ENCODE measurements around the gene TMEM238. TPM values are rescaled to one million over a fixed set of nuclear protein-coding genes. Genes with fewer than 3 reads are reported as not detected.

TMEM238 gene
- total RNA-seq, 1 donor = 1.9 TPM

- Histone ChIP-seq H3K4me1 (ENCODE audit: insufficient read depth, low read length) (peaks cover 40% of the 10 kb centered on the region), H3K4me3 (ENCODE audit: low read length) (no peak overlapping the region)
Measured at GRCh38 chr19:55390461-55390880, 6.4 kb upstream of the TMEM238 start.

DNA sequence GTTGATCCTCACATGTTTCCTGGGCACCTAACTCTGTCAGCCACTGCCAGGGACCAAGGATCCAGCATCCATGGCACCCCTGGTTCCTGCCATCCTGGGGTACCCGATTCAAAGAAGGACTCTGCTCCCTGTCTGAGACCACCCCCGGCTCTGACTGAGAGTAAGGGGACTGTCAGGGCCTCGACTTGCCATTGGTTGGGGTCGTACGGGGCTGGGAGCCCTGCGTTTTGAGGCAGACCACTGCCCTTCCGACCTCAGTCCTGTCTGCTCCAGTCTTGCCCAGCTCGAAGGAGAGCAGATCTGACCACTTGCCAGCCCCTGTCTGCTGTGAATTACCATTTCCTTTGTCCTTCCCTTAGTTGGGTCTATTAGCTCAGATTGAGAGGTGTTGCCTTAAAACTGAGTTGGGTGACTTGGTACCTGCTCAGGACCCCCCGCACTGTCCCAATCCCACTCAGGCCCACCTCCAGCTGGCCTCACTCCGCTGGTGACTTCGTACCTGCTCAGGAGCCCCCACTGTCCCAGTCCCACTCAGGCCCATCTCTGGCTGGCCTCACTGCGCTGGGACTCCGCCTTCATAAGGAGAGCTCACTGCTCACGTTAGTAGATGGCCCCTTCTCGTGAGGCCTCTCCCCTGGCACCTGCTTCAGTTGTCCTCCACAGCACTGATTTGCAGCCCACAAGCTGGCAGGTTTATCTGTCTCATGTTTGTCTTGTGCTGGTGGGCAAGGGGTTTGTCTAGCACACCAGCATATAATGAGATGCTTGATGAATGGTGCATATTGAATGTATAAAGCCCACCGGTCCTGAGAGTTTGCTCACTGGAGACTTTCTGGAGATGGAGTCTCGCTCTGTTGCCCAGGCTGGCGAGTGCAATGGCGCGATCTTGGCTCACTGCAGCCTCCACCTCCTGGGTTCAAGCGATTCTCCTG, 5.6 kb upstream of the TMEM238 start:
- Histone ChIP-seq H3K27me3 (ENCODE audit: insufficient read depth, low read length) (no peaks in the 10 kb centered on the region), H3K4me3 (ENCODE audit: low read length) (no peak overlapping the region), H3K9me3 (ENCODE audit: low read depth, low read length) (no peaks in the 10 kb centered on the region), H3K4me1 (ENCODE audit: insufficient read depth, low read length) (peaks cover 46% of the 10 kb centered on the region)

More at GRCh38 chr19:55390461-55390880, 6.4 kb upstream of the TMEM238 start:
- H3K9me3 ChIP-seq (ENCODE audit: low read depth, low read length) = no peaks in the 10 kb centered on the region
- H3K27me3 ChIP-seq (ENCODE audit: insufficient read depth, low read length) = no peaks in the 10 kb centered on the region

DNA sequence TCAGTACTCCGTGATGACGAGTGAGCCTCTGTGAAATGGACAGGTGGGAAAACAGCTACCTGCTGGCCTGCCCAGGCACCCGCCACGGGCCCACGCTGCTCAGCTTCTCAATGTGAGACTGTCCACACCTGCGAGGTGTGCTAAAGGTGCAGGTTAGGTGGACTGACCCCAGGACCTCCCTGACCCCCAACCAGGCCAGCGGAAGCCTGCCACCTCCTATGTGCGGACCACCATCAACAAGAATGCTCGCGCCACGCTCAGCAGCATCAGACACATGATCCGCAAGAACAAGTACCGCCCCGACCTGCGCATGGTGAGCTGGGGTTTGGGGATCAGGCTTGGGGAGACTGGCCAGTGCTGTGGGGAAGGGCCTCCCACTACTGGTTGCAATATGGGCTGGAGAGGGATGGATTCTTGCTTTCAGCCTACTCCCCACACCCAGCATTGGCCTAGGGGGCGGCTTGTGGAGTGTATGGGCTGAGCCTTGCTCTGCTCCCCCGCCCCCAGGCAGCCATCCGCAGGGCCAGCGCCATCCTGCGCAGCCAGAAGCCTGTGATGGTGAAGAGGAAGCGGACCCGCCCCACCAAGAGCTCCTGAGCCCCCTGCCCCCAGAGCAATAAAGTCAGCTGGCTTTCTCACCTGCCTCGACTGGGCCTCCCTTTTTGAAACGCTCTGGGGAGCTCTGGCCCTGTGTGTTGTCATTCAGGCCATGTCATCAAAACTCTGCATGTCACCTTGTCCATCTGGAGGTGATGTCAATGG, 3.8 kb upstream of the TMEM238 start:
- H3K4me3 ChIP-seq (ENCODE audit: low read length) = no peak overlapping the region
- peaks cover 57% of the 10 kb centered on the region for H3K4me1 ChIP-seq (ENCODE audit: insufficient read depth, low read length)
- H3K9me3 ChIP-seq (ENCODE audit: low read depth, low read length) = no peaks in the 10 kb centered on the region
- no peaks in the 10 kb centered on the region for H3K27me3 ChIP-seq (ENCODE audit: insufficient read depth, low read length)

- Histone ChIP-seq H3K4me1 (ENCODE audit: insufficient read depth, low read length) (peaks cover 60% of the 10 kb centered on the region), H3K4me3 (ENCODE audit: low read length) (peak overlapping the region; percentile 97)
Measured at GRCh38 chr19:55386493-55386971, 2.4 kb upstream of the TMEM238 start.

DNA sequence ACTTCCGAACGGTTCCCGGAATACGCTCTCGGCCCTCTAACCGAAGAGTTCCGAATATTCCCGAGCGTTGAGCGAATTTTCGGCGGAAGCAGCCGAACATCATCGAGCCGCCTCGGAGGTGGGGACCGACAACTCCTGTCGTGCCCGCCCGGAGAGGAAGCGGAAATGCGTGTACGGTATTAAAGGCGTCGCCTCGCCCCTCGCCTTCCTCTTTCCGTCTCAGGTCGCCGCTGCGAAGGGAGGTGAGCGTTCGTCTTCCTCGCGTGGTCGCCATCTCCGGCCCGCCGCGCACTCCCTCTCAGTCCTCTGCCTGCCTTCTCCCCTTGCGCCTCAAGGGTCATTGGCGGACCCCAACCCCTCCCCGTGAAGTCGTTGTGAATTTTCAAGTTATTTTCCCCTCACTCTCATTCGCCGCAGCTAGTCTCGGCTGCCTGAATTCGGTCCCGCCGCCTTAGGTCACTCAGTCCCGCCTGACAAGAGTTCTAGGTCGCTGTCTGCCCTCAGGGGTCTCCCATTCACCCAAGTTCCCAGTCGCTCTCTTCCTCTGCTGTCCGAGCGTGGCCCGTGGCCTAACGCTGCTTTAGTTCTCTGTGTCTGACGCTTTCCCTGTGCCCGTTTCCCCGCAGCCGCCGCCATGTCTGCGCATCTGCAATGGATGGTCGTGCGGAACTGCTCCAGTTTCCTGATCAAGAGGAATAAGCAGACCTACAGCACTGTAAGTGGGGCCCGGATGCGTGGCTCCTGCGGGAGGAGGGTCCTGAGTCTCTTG, 1.8 kb upstream of the TMEM238 start, which contains the start of gene RPL28:
Gene RPL28, plus strand, starts transcription at position 209 of the 769 bp plus-strand sequence. Its CDS starts 426 bp downstream, at position 635.
- H3K4me3 ChIP-seq (ENCODE audit: low read length) = peak within 1 kb of the TSS; percentile 97
- H3K9me3 ChIP-seq (ENCODE audit: low read depth, low read length) = no peaks in the 10 kb centered on the region
- H3K27me3 ChIP-seq (ENCODE audit: insufficient read depth, low read length) = no peaks in the 10 kb centered on the region
- peaks cover 56% of the 10 kb centered on the region for H3K4me1 ChIP-seq (ENCODE audit: insufficient read depth, low read length)

More at GRCh38 chr19:55386493-55386971, 2.4 kb upstream of the TMEM238 start:
- no peaks in the 10 kb centered on the region for H3K9me3 ChIP-seq (ENCODE audit: low read depth, low read length)
- H3K27me3 ChIP-seq (ENCODE audit: insufficient read depth, low read length) = no peaks in the 10 kb centered on the region

DNA sequence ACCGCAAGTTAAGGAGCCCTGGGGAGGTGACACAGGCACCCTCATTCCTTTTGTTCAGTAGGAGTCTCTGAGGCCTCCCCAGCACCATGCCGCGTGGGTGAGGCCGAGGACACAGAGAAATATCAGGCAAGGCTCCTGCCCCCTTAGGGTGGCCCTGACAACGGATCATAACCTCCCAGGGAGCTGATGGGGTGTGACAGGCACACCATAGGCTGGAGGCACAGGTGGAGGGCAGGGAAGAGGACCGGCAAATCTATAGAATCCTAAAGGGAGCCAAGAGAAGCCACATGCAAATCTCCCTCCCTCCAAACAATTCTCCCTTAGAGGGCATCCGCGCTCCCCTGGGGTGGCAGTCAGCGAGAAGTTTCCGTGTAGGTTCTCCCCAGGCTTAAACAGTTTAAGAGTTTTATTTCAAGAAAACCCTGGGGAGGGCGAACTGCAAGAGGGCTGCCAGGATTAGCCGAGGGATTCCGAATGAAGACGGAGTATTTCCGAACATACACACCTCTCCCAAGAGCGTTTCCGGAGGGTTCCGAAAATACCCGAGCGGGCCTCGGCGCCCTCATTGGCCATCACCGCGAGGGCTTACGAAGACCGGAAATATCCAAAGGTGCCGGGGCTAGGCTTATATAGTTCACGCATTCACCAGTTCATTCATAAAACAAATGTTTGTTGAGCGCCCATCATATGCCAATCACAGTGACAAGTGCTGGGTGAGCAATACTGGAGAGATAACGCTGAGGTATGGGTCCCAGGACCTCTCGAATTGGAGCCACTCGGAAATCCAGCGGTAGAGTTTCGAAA, 1.0 kb upstream of the TMEM238 start:
- peak overlapping the region; percentile 97 for H3K4me3 ChIP-seq (ENCODE audit: low read length)
- no peaks in the 10 kb centered on the region for H3K27me3 ChIP-seq (ENCODE audit: insufficient read depth, low read length)
- no peaks in the 10 kb centered on the region for H3K9me3 ChIP-seq (ENCODE audit: low read depth, low read length)
- peaks cover 56% of the 10 kb centered on the region for H3K4me1 ChIP-seq (ENCODE audit: insufficient read depth, low read length)

- Histone ChIP-seq H3K9me3 (ENCODE audit: low read depth, low read length) (no peaks in the 10 kb centered on the region), H3K4me1 (ENCODE audit: insufficient read depth, low read length) (peaks cover 41% of the 10 kb centered on the region), H3K27me3 (ENCODE audit: insufficient read depth, low read length) (no peaks in the 10 kb centered on the region), H3K4me3 (ENCODE audit: low read length) (peak overlapping the region; percentile 38)
Measured at GRCh38 chr19:55383279-55384130, 587 bp downstream of the TMEM238 start.

DNA sequence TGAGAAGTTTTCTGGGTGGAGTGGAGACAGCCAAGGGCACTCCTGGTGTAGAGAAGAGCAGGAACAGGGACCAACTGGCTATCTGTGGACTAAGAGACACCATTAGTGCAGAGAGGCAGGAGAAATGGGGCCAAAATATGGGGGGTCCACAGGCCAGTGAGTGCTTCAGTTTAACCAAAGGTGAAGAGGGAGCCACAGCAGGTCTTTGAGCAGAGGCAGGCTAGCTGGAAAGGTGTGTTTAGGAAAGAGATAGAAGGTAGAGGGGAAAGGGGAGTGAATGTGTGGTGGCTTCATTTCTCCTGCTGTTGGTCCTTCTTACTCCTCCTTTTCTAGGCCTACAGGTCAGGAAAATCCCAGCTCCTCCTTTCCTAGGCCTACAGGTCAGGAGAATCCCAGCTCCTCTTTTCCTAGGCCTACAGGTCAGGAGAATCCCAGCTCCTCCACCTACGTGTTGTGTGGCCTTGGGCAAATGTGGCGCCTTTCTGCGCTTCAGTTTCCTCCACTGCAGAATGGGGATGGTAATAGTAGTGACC, 1.5 kb downstream of the TMEM238 start:
- H3K9me3 ChIP-seq (ENCODE audit: low read depth, low read length) = no peaks in the 10 kb centered on the region
- peaks cover 32% of the 10 kb centered on the region for H3K4me1 ChIP-seq (ENCODE audit: insufficient read depth, low read length)
- no peak overlapping the region for H3K4me3 ChIP-seq (ENCODE audit: low read length)
- no peaks in the 10 kb centered on the region for H3K27me3 ChIP-seq (ENCODE audit: insufficient read depth, low read length)

DNA sequence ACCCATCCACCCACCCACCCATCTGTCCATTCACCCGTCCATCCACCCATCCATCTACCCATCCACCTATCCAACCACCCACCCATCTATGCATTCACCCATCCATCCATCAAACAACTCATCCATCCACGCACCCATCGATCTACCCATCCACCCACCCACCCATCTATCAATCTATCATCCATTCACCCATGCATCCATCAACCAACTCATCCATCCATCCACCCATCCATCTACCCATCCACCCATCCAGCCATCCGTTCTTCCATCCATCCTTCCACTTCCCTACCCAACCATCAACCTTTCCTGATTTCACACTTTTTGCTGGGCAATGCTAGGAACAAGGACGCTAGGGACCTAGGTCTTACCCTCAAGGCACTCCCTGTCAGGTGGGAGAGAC, 2.1 kb downstream of the TMEM238 start:
- H3K4me1 ChIP-seq (ENCODE audit: insufficient read depth, low read length) = peaks cover 26% of the 10 kb centered on the region
- no peaks in the 10 kb centered on the region for H3K27me3 ChIP-seq (ENCODE audit: insufficient read depth, low read length)
- no peaks in the 10 kb centered on the region for H3K9me3 ChIP-seq (ENCODE audit: low read depth, low read length)
- no peak overlapping the region for H3K4me3 ChIP-seq (ENCODE audit: low read length)

GRCh38 chr19:55379174-55379573, 4.9 kb downstream of the TMEM238 start:
- Histone ChIP-seq H3K4me3 (ENCODE audit: low read length) (no peak overlapping the region), H3K27me3 (ENCODE audit: insufficient read depth, low read length) (peaks cover 8% of the 10 kb centered on the region), H3K9me3 (ENCODE audit: low read depth, low read length) (no peaks in the 10 kb centered on the region), H3K4me1 (ENCODE audit: insufficient read depth, low read length) (peaks cover 10% of the 10 kb centered on the region)

DNA sequence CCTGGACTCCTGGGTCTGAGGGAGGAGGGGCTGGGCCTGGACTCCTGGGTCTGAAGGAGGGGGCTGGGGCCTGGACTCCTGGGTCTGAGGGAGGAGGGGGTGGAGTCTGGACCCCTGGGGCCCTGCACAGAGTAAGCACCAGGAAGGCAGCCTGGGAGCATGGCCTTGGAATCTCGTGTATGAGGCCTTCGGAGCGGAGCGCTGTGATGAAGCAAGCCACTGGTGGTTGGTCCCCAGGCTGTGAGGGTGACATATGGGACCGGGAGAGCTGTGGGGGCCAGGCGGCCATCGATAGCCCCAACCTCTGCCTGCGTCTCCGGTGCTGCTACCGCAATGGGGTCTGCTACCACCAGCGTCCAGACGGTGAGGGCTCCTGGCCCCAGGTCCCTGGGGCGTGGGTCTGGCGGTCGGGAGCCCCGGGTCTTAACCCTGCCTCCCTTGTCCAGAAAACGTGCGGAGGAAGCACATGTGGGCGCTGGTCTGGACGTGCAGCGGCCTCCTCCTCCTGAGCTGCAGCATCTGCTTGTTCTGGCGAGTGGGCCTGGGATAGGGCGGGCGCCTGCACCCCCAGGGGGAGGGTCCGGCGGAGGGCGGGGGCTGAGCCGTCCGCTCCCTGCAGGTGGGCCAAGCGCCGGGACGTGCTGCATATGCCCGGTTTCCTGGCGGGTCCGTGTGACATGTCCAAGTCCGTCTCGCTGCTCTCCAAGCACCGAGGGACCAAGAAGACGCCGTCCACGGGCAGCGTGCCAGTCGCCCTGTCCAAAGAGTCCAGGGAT, 6.5 kb downstream of the TMEM238 start:
- no peaks in the 10 kb centered on the region for H3K9me3 ChIP-seq (ENCODE audit: low read depth, low read length)
- no peaks in the 10 kb centered on the region for H3K4me1 ChIP-seq (ENCODE audit: insufficient read depth, low read length)
- peaks cover 12% of the 10 kb centered on the region for H3K27me3 ChIP-seq (ENCODE audit: insufficient read depth, low read length)
- no peak overlapping the region for H3K4me3 ChIP-seq (ENCODE audit: low read length)

GRCh38 chr19:55376241-55376933, 7.7 kb downstream of the TMEM238 start, which contains the start of gene TMEM190:
TMEM190 (plus strand) TSS chr19:55376826; CDS start chr19:55376854, 28 bp downstream.
- no peaks in the 10 kb centered on the region for H3K9me3 ChIP-seq (ENCODE audit: low read depth, low read length)
- no peak within 1 kb of the TSS for H3K4me3 ChIP-seq (ENCODE audit: low read length)
- peaks cover 21% of the 10 kb centered on the region for H3K27me3 ChIP-seq (ENCODE audit: insufficient read depth, low read length)
- no peaks in the 10 kb centered on the region for H3K4me1 ChIP-seq (ENCODE audit: insufficient read depth, low read length)

Data from mononuclear cell (primary cell).